Choroid plexus epithelial cell (primary cell): ENCODE measurements around the gene ZSWIM6.
A peak's percentile ranks its signal among the peaks of the same experiment; 100 is the strongest.

ENCODE experiments used
- DNase-seq: peaks from one replicate; pipeline ENCODE4 v3.0.0-alpha.2; 2010; ENCODE audit warnings: low read depth
- H3K4me3 ChIP-seq: 2 replicates; pipeline ENCODE4 v1.5.1; 2011; ENCODE audit warnings: low read depth, mild to moderate bottlenecking, control low read depth, low read length, moderate library complexity
- CTCF ChIP-seq: conservative IDR thresholded peaks from 2 replicates; pipeline ENCODE4 v1.5.1; 2011; ENCODE audit warnings: low read depth, mild to moderate bottlenecking, control low read depth, inconsistent platforms, low read length, moderate library complexity

ZSWIM6 gene

GRCh38 chr5:61397238-61397637, 65.2 kb downstream of the ZSWIM6 start:
- DNase-seq, result no peak
- no peak for TF ChIP-seq CTCF
- H3K4me3 ChIP-seq, result no peak overlapping the region

- H3K4me3 ChIP-seq, result no peak overlapping the region
- TF ChIP-seq CTCF, result no peak
- no peak for DNase-seq
These were observed 65.9 kb downstream of the ZSWIM6 start for GRCh38 chr5:61397937-61398336.

- no peak for TF ChIP-seq CTCF
- H3K4me3 ChIP-seq, result no peak overlapping the region
- DNase-seq, result no peak
These were observed 66.4 kb downstream of the ZSWIM6 start for GRCh38 chr5:61398440-61398839.

GRCh38 chr5:61399679-61400078, 67.6 kb downstream of the ZSWIM6 start:
- TF ChIP-seq CTCF, result no peak
- DNase-seq, result no peak
- no peak overlapping the region for H3K4me3 ChIP-seq

GRCh38 chr5:61401726-61402125, 69.7 kb downstream of the ZSWIM6 start:
- peak; percentile 72 for DNase-seq
- TF ChIP-seq CTCF, result no peak
- no peak overlapping the region for H3K4me3 ChIP-seq

- no peak for TF ChIP-seq CTCF
- no peak overlapping the region for H3K4me3 ChIP-seq
These were observed 70.3 kb downstream of the ZSWIM6 start for GRCh38 chr5:61402244-61402823.

GRCh38 chr5:61402970-61403900, 71.2 kb downstream of the ZSWIM6 start:
- TF ChIP-seq CTCF, result no peak
- H3K4me3 ChIP-seq, result no peak overlapping the region
- no peak for DNase-seq

More at GRCh38 chr5:61402244-61402823, 70.3 kb downstream of the ZSWIM6 start:
- DNase-seq, result no peak
